ENCODE measurements around the gene DCUN1D1.

- TF ChIP-seq POLR2A (IDR thresholded peaks at IDR 0.05; ENCODE audit: low read depth) (no peak), EP300 (IDR thresholded peaks at IDR 0.05) (no peak)
These were observed 14.4 kb downstream of the DCUN1D1 start for GRCh38 chr3:182965861-182966366.

All from esophagus muscularis mucosa (tissue), 2 donors.